Pulmonary artery endothelial cell (primary cell): ENCODE data around the gene COMMD8. TPM values are rescaled to one million over a fixed set of nuclear protein-coding genes. Genes with fewer than 3 reads are reported as not detected.

ENCODE experiments used
- DNase-seq: peaks from one replicate; pipeline ENCODE4 v3.0.0-alpha.2; 2011; ENCODE audit warnings: low read depth, low spot score
- total RNA-seq: library from RNA; depleted of rRNA; stranded (reverse); fragments of >200 nt; gene quantifications from 2 replicates; pipeline ENCODE4 v1.2.3, GENCODE V29; 2014

Gene COMMD8
- total RNA-seq, 1 donor from 2014 or later = 16.5 TPM

- DNase-seq = no peak
Observed at GRCh38 chr4:47473141-47473750, 9.7 kb upstream of the COMMD8 start.

DNA sequence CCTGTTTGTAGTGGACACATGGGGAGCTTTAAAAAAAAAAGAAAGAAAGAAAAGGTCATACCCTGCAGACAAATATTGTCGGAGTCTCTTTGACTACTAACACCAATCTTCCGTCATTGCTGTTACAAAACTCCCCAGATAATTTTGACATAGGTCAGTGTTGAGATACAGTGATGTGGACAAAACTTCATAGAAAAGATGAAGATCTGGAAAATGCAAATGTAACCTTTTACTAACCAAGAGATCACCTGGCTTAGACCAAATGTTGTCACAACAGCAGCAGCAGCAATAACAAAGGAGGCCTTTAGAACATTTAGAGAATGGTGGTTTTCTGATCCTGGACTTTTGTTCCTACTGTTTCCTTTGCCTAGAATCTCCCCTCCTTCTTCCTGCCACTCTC, 8.1 kb upstream of the COMMD8 start:
- DNase-seq = no peak

DNA sequence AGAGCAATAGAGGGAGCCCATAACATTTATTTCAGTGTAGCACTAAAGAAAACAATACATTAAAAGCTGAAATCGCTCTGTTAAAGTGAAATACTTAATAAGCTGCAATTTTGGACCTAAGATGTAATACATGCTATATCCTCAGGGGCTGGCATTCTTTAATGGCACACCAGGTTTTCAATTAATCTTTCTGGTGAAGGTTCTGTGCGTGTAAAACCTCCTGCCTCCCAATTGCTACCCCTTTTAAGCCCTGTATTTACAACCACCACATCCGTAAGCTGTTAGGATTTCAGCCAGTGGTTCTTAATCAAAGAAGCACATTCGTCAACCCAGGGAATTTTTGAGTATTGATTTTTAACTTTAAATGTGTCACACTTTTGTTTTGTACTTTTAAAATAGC, 7.6 kb upstream of the COMMD8 start:
- DNase-seq = no peak

- no peak for DNase-seq
Observed at GRCh38 chr4:47469951-47470350, 6.4 kb upstream of the COMMD8 start.

DNA sequence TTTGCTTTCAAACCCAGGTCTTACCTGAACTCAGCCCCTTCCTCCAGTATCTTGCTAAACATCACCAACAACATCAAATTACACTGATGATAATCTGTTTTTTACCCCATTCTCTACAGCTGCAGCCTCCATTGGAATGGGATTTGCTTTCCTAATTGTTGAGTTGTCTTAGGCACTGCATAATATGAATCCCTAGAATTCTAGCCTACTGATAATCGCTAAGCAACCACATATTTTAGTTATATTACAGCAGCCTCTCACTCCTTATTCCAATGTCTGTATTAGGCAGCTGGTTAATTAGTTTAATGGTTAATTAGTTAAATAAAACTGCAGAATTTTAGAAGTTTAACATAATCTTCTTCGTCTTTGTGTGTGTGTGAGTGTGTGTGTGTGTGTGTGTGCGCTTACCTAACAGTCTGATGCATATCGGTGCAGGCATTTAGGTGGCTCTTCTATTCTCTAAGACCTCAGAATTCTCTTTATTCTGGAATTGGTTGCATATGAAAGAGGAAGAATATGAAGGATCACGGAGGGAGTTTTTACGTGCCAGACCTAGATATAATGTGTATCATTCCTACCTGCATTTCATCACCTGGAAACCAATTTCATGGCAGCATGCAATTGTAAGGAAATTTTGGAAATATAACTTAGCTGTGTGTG, 5.3 kb upstream of the COMMD8 start:
- DNase-seq = no peak

DNA sequence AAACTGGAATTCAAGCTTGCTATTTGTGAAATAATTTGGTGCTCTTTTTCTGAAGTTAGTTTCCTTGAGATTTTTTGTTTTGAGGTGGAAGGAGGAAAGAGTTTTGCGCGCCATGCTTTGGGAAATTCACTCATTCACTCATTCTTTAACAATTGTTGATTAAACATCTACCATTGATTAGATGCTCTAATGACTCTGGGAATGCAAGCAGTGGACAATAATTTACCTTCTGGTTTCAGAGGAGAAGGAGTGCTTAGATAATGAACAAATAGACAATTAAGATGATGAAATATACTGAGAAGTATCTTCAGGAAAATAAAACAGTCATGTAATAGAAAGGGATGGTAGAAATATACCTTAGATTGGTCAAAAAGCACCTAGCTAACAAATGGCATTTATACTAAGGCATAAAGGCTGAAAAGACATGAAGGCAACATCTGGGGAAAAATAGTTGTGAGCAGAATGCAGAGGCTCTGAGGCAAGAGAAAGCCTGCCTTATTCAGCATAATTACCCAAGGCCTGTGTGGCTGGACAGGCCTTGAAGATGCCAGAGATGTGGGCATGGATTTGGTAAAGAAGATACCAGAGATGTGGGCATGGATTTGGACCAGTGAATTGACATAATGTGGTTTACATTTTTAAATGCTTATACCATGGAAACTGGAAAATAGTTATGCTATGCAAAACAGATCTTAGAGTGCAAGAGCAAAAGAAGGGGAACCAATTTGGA, 2.7 kb upstream of the COMMD8 start:
- DNase-seq = no peak

GRCh38 chr4:47465004-47465403, 1.5 kb upstream of the COMMD8 start:
- no peak for DNase-seq

GRCh38 chr4:47462799-47463234, 685 bp downstream of the COMMD8 start:
- DNase-seq = no peak

GRCh38 chr4:47451657-47452056, 11.8 kb downstream of the COMMD8 start:
- no peak for DNase-seq

DNA sequence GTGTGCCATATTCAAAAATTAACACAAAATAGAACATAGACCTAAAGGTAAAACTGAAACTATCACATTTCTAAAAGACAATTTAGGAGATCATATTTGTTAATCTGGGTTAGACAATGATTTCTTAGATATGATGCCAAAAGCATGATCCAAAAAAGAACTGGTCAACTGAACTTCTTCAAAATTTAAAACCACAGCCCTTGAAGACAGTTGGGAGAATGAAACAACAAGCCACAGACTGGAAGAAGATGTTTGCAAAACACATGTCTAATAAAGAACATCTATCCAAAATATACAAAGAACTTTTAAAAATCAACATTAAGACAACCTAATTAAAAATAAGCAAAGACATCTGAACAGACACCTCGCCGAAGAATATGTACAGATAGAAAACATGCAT, 19.5 kb downstream of the COMMD8 start:
- DNase-seq = no peak

- DNase-seq = no peak
Observed at GRCh38 chr4:47442980-47443379, 20.5 kb downstream of the COMMD8 start.

DNA sequence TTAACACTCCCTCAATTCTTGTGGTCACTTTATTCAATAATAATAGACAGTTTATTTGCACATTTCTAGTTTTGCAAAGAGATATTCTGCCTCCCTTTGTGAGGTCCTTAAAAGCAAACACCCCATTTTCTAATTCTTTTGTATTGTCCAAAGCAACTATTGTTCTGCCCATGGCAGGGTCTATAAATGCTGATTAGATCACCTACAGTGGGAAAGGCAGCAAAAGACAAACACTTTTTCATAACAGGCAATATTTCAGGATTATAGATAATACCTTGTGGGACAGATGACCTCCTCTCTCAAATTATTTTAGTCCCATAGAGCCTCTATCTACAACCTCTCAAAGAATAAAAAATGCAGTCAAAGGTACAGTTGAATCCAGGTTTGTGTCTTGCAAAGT, 28.6 kb downstream of the COMMD8 start:
- no peak for DNase-seq

DNA sequence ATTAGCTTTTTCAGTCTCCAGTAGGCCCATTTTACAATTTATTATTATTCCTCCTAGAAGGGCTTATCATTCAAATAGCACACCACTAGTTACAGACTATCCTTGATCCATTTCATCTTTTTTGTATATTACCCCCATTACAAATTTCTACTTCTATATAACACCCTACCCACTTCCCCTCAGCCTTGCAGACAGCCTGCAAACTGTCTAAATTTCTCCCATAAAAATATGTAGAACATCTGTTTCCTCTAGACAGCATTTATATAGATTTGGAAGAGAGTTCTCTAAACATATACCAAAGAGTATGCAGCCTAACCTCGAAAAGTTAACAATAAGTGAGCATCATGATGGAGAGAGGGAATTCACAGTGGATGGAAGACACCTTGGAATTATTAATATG, 30.8 kb downstream of the COMMD8 start:
- no peak for DNase-seq

GRCh38 chr4:47427935-47428334, 35.6 kb downstream of the COMMD8 start:
- DNase-seq = no peak

DNA sequence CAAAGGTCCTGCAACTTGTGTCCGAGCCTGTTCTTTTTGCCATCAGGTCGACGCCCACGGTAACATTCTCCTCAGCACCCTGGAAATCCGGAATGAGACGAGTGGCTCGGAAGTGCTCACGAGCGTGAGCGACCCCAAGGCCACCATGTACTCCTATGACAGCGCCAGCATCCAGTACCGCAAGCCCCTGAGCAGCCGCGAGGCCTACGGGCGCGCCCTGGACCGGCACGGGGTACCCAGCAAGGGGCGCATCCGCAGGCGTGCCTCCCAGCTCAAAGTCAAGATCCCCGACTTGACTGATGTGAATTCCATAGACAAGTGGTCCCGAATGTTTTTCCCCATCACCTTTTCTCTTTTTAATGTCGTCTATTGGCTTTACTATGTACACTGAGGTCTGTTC, 37.9 kb downstream of the COMMD8 start:
- no peak for DNase-seq

GRCh38 chr4:47419296-47419695, 44.2 kb downstream of the COMMD8 start:
- no peak for DNase-seq

DNA sequence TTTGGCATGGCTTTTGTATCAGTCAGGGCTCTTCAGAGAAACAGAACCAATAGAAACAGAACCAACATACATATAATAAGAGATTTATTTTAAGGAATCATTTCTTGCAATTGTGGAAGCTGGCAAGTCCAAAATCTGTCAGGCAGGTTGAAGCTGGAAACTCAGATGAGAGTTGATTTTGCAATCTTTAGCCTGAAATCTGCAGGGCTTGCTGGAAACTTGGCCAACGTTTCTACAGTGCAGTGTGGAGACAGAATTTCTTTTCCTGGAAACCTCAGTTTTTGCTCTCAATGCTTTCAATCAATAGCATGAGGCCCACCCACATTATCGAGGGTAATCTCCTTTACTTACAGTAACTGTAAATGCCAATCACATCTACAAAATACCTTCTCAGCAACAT, 45.4 kb downstream of the COMMD8 start:
- DNase-seq = no peak

GRCh38 chr4:47415719-47416118, 47.8 kb downstream of the COMMD8 start:
- no peak for DNase-seq

GRCh38 chr4:47413521-47413920, 50.0 kb downstream of the COMMD8 start:
- DNase-seq = no peak

DNA sequence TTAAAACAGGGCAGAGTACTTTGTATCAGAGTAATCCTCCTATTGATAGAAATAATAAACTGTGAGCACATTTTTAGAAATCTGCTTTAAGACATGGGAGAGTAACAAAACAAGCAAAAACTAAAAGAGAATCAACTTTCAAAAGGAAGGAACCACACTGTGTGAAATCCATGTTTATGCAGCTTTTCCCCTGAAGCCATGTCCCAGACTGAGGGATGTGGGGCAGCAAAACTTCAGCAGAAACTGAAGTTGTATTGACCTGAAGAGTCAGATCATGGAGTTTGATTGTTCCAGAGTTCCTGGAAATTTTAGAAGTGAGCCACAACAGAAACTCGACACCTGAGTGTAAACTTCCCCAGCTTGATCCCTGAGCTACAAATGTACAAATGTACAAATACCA, 53.2 kb downstream of the COMMD8 start:
- DNase-seq = no peak

- DNase-seq = no peak
Observed at GRCh38 chr4:47406408-47406807, 57.1 kb downstream of the COMMD8 start.
